Left lung (tissue), 10 donors: ENCODE results near the gene ZNF236. TPM values are rescaled to one million over a fixed set of nuclear protein-coding genes. Genes with fewer than 3 reads are reported as not detected.

Experiments used
- ATAC-seq: fragments of 200-7000 bp; cut with Tn5 transposase; one replicate; pipeline ENCODE4 v1.9.1; 2020; ENCODE audit warnings: moderate library complexity
- DNase-seq, 4 donors: peaks; one replicate each; pipeline ENCODE4 v3.0.0-alpha.2; 2013 to 2020
- H3K27ac ChIP-seq, 2 donors: fragments of 200-600 bp; sonication (generic) in 1 of 2; one replicate each; pipeline versions ENCODE4 v1.5.0 to v1.8.0; 2020 to 2021
- H3K27me3 ChIP-seq, 2 donors: fragments of 200-600 bp; sonication (generic) in 1 of 2; one replicate each; pipeline versions ENCODE4 v1.5.0 to v1.8.0; 2020 to 2021
- H3K36me3 ChIP-seq, 2 donors: fragments of 200-600 bp; sonication (generic) in 1 of 2; one replicate each; pipeline versions ENCODE4 v1.5.0 to v1.8.0; 2020 to 2021
- H3K4me1 ChIP-seq, 2 donors: fragments of 200-600 bp; one replicate each; pipeline ENCODE4 v1.8.0; 2021
- H3K4me3 ChIP-seq, 2 donors: fragments of 200-600 bp; sonication (generic) in 1 of 2; one replicate each; pipeline versions ENCODE4 v1.5.0 to v1.8.0; 2020 to 2021; ENCODE audit warnings: mild to moderate bottlenecking in 1 of 2
- H3K9me3 ChIP-seq, 2 donors: fragments of 200-600 bp; sonication (generic) in 1 of 2; one replicate each; pipeline versions ENCODE4 v1.5.0 to v1.8.0; 2020 to 2021
- CTCF ChIP-seq, 2 donors: fragments of 200-600 bp; sonication (generic) in 1 of 2; IDR thresholded peaks; one replicate each; pipeline versions ENCODE4 v1.5.0 to v1.8.0; 2021; ENCODE audit warnings: antibody characterized with exemption in 2 of 2
- intact Hi-C, 2 donors: fragments of 100-400 bp; cut with DNase I; formaldehyde crosslinking; loops; one replicate each; pipeline versions ENCODE4 v1.11.2 to v1.14.2; 2022
- polyA plus RNA-seq, 6 donors: library from polyadenylated mRNA; unstranded; fragments of 120-200 nt; gene quantifications; one replicate each; pipeline ENCODE4 v1.2.1, GENCODE V29; 2013; ENCODE audit not compliant: insufficient read length in 6 of 6
- total RNA-seq, 2 donors: library from RNA; stranded (reverse); fragmentation: NEBNext Ultra II Directional; extraction: Animal tissue kit (Norgen Biotek cat#: 25700); gene quantifications; one replicate each; pipeline ENCODE4 v1.2.1, GENCODE V29; 2021
- donor health status: DM: no; HTN: yes; CAD: no.
- donor health status: DM: no; HTN: no; CAD: no.

Gene ZNF236
- total and polyA plus RNA-seq, 8 donors: 10.9 to 15.1 (median 12.5) TPM

DNA sequence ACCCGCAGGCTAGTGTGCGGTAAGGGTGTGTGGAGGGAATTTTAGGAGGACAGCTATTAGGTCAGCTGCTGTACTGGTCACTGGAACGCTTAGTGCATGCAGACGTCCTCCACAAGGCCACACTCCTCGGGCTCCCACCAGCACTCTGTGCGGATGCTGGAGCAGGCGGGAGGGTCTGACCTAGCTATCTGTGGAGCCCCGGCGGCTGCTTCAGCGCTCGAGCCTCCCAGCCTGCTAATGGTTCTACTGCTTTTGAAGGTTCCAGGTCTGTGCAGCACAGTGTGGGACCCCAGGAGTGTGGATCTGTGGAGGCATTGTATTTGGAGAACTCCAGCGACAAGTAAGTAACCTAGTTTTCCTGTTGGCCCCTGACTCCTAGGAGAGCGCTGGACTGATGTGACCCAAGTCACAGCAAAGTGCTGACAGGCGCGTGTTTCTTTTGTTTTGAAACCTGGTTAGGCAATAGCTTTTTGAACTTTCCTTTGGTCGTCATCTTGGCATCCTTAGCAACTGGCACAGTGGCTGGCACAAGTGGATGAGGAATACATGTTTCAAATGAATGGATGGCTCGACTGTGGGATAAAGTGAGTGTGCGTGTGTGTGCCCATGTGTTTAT lies 113.5 kb downstream of the ZNF236 start:
- H3K27ac ChIP-seq: no peak overlapping the region
- H3K9me3 ChIP-seq: no peaks in the 10 kb centered on the region
- ATAC-seq: no peak
- peaks cover 0 to 68% of the 10 kb centered on the region in 2 donors for H3K36me3 ChIP-seq
- no peak overlapping the region for H3K4me3 ChIP-seq
- DNase-seq: no peak
- no peak for TF ChIP-seq CTCF (IDR thresholded peaks at IDR 0.05)
- H3K27me3 ChIP-seq: no peaks in the 10 kb centered on the region
- intact Hi-C loops: no loop called here
- no peaks in the 10 kb centered on the region for H3K4me1 ChIP-seq

GRCh38 chr18:76936877-76937276 lies 114.5 kb downstream of the ZNF236 start:
- DNase-seq (no peak), ATAC-seq (no peak)
- Histone ChIP-seq H3K27ac (no peak overlapping the region), H3K27me3 (no peaks in the 10 kb centered on the region), H3K9me3 (no peaks in the 10 kb centered on the region), H3K36me3 (peaks cover 0 to 59% of the 10 kb centered on the region in 2 donors), H3K4me1 (no peaks in the 10 kb centered on the region), H3K4me3 (no peak overlapping the region)
- intact Hi-C loops: no loop called here
- TF ChIP-seq CTCF (IDR thresholded peaks at IDR 0.05): no peak

- no peak for DNase-seq
Measured at GRCh38 chr18:76937597-76937996, 115.2 kb downstream of the ZNF236 start.

DNA sequence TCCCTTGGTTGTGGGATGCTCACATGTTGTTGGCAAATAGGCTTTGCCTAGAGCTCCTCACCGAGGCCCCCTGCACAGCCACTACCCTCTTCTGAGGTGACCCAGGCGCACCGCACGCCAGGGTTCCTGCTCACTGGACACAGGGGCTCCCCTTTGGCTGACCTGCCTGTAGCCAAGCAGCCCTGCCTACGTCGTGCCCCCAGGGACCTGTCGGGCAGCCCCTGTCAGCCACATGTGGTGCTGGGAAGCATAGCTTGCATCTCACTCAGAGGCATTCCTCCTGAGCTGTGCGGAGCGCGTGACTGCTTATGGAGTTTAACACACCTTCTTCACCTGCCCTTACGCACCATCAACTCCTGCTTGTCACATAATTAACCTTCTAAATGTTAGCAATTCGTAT lies 116.3 kb downstream of the ZNF236 start:
- H3K9me3 ChIP-seq: no peaks in the 10 kb centered on the region
- H3K27me3 ChIP-seq: no peaks in the 10 kb centered on the region
- no peak for ATAC-seq
- no peaks in the 10 kb centered on the region for H3K4me1 ChIP-seq
- H3K4me3 ChIP-seq: no peak overlapping the region
- no peak overlapping the region for H3K27ac ChIP-seq
- H3K36me3 ChIP-seq: peaks cover 0 to 46% of the 10 kb centered on the region in 2 donors
- TF ChIP-seq CTCF (IDR thresholded peaks at IDR 0.05): no peak
- intact Hi-C loops: no loop called here
- no peak for DNase-seq

More at GRCh38 chr18:76937597-76937996, 115.2 kb downstream of the ZNF236 start:
- Histone ChIP-seq H3K9me3 (no peaks in the 10 kb centered on the region), H3K27me3 (no peaks in the 10 kb centered on the region), H3K4me1 (no peaks in the 10 kb centered on the region), H3K36me3 (peaks cover 0 to 51% of the 10 kb centered on the region in 2 donors), H3K4me3 (no peak overlapping the region), H3K27ac (no peak overlapping the region)
- intact Hi-C loops: no loop called here
- no peak for ATAC-seq
- no peak for TF ChIP-seq CTCF (IDR thresholded peaks at IDR 0.05)

DNA sequence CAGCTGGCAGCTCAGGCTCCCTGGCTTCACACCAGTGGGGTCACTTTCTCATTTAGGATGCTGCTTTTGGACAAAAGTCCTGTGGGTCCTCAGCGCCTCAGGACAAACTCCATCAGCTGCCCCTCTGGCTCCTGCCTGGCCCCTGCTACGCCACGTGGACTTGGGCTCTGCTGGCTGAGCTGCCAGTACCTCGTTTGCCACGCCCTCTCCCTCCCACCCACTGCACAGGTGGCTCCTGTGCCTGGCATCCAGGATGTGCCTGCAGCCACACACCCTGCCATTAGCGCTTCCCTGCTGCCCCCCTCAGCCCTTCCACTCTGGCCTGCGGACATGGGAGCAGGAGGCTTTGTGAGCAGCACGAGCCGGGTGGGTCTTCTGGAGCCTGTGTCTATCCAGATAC lies 118.9 kb downstream of the ZNF236 start:
- H3K9me3 ChIP-seq: no peaks in the 10 kb centered on the region
- no peak for DNase-seq
- H3K36me3 ChIP-seq: peaks cover 0 to 37% of the 10 kb centered on the region in 2 donors
- H3K27ac ChIP-seq: no peak overlapping the region
- no peak overlapping the region for H3K4me3 ChIP-seq
- peaks cover 0 to 9% of the 10 kb centered on the region in 2 donors for H3K4me1 ChIP-seq
- no peak for TF ChIP-seq CTCF (IDR thresholded peaks at IDR 0.05)
- H3K27me3 ChIP-seq: no peaks in the 10 kb centered on the region
- no peak for ATAC-seq
- intact Hi-C loops: no loop called here
